Measurements from ENCODE around the gene EDA2R.

Gene EDA2R

GRCh38 chrX:66638591-66639500 lies at the start of gene EDA2R:
Gene EDA2R, minus strand, starts transcription at chrX:66639078. Its CDS starts 23,058 bp downstream, at chrX:66616020.
- no peak for FAIRE-seq

GRCh38 chrX:66684196-66684595 lies 45.3 kb upstream of the EDA2R start:
- no peak for FAIRE-seq

DNA sequence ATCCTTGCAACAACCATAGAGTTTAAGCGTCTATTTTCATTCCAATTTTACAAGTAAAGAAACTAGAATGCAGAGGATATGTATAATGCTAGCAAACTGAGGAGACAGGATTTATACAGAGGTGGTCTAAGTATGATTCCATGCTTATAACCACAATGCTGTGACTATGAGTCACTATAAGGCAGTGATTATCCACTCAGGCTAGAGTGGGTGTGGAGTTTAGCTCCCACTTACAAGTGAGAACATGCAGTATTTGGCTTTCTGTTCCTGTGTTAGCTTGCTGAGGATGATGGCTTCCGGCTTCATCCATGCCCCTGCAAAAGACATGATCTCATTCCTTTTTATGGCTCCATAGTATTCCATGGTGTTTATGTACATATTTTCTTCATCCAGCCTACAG lies 41.6 kb upstream of the EDA2R start:
- no peak for FAIRE-seq

- no peak for FAIRE-seq
Measured at GRCh38 chrX:66677430-66677829, 38.6 kb upstream of the EDA2R start.

DNA sequence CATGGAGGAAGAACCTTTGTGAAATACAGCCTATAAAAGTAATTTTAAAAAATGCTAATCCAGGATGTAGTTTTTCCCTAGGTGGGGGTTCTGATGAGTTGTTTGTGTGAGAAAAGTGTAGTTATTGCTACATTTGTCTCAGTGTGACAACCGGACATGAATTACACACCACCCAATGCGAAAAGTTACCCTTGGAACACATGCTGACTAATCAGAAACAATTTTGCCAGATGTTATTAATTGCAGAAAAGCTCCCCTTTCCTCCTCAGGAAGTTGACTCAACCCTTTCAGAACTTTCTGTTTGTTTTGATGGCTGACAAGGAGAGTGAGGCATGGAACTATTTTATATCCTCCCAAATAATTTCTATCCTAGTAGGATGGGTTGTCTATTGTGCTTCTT lies 38.1 kb upstream of the EDA2R start:
- no peak for FAIRE-seq

- no peak for FAIRE-seq
Measured at GRCh38 chrX:66676413-66676812, 37.5 kb upstream of the EDA2R start.

DNA sequence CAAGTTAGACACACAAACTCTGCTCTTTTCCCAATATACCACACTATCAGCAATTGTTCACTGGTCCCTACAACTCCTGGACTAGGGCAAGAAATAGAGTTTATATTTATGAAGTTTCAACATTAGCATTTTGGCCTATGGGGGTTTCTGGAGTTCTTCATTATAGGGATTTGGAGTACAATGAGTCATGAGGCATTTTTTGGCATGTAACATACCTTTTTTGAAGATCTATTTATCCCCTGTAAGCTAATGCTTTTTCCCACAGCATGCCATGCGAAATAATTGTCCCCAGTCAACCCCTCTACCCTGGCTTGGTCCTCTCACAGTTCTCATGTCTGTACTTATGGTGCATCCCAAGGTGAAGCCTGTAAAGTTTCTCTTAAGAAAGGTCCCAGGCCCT lies 36.7 kb upstream of the EDA2R start:
- FAIRE-seq: no peak

DNA sequence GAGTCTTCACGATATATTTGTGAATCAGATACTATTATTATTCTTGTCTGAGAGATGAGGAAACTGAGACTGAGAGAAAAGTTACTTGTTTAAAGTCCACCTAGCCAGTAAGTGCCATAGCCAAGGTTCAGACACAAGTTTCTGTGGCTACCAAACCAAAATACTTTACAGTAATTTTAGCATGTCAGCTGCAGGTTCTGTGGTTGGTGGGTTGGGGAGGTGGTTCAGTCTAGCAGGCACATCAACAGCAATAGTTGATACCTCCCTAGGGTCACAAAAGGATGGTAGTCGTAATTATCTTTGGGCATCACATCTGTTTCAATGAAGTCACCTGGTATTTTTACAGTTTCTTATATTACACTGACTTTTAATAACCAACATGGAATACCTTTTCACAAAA lies 35.6 kb upstream of the EDA2R start:
- FAIRE-seq: no peak

GRCh38 chrX:66672106-66672505 lies 33.2 kb upstream of the EDA2R start:
- no peak for FAIRE-seq

GRCh38 chrX:66654411-66654810 lies 15.5 kb upstream of the EDA2R start:
- no peak for FAIRE-seq

DNA sequence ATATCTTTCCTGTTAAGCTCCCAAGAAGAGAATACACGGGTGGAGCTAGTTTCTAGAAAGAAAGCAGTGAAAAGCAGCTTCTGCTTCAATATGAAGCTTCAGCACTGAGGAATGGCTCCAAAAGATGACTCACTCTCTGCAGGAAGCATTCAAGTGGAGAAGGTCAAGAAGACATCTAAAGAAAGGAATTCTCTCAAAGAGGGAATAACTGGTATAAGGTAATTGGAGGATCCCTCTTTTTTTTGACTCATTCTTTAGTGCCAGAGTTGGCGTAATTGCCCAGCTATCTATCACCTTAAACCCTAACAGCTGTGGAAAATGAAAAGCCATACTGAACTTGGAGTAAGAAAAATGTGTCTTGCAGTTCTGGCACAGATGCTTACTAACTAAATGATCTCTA lies 3.5 kb downstream of the EDA2R start:
- no peak for FAIRE-seq

GRCh38 chrX:66634272-66634671 lies 4.6 kb downstream of the EDA2R start:
- FAIRE-seq: no peak

- no peak for FAIRE-seq
Measured at GRCh38 chrX:66633541-66633940, 5.3 kb downstream of the EDA2R start.

GRCh38 chrX:66632981-66633380 lies 5.9 kb downstream of the EDA2R start:
- FAIRE-seq: no peak

DNA sequence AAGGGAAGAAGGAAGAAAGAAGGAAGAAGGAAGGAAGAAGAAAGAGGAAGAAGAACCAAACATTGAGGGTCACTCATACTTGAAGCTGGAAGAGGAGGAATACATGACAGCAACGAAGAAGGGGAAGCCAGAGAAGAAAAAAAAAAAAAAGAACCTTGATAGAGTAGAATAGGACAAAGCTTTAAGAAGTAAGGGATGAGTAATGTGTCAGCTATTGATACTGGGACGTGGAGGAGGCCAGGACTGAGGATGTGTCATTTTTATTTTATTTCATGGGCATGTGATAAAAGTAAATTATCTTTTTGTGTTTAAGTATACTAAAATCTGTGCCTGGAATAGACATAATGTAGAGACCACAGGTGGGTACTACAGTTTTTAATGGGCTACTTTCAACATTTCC lies 6.4 kb downstream of the EDA2R start:
- no peak for FAIRE-seq

DNA sequence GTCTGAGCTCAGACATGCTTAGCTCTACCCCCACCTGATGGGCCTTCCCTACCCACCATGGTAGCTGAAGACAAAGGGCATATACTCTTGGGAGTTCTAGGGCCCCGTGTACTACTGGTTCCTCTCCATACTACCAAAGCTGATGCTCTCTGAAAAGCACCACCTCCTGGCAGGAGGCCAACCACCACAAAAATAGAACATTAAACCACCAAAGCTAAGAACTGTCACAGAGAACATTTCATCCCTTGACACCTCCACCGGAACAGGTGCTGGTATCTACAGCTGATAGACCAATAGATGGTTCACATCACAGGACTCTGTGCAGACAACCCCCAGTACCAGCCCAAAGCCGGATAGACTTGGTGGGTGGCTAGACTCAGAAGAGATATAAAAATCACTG lies 13.4 kb downstream of the EDA2R start:
- no peak for FAIRE-seq

DNA sequence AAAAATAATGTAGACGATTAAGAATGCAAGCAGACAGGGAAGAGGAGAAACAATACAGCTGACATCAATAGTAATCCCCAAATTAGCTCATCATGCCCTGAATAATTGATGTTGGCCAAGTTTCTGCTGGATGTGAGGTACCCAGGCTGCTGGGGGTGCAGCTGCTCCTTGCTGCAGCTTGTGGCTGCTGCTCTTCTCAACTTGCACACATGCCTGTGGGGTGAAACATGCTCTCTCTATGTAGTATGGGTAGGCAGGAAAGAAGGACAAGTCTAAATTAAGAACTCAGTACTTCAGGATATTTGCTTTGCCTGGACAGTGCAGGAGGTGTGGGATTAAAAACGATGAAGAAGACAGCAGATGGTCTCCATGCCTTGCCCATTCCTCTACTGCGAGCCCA lies 16.7 kb downstream of the EDA2R start:
- FAIRE-seq: no peak

DNA sequence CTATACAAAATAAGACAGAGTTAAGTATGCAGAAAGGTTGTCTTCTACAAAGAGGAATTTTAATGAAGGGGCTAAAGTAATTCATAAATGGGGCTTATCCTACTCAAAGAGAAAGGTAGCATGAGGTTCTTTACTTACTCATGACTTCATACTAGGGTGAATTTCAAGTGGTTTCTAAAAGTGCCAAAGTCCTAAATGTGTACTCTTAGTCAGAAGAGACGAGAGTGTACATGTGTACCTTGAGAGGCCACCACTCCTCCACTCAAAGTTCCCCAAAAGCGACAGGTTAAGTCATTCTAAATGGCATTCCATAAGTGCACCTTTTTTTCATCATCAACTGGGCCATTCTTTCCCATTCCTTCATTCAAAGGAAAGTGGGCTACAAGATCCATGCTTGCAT lies 21.9 kb downstream of the EDA2R start:
- no peak for FAIRE-seq

DNA sequence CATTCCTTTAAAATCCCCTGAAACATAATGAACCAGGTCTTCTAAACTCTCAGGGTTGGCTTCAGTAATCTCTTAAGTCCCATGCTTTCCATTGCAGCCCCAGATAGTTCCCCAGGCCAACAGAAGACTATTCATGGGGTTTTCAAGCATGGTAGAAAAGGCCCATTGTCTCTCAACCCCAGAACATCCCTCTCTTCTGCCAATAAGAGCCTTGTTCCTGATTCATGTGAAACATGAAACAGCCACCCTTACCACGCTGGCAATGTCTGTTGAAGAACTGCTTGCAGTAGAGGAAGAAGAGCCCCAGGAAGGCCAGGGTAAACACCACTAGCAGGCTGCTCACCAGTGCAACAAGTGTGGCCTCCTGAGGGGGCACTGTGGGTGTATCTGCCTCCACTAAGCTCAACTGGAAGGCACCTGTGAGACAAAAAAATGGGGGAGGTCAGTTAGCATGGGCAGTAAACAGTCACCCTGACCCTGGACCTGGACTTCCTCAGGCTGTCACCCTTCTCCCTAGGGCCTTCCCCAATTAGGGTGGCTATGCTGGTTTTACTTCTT lies 36.4 kb downstream of the EDA2R start:
- FAIRE-seq: no peak

DNA sequence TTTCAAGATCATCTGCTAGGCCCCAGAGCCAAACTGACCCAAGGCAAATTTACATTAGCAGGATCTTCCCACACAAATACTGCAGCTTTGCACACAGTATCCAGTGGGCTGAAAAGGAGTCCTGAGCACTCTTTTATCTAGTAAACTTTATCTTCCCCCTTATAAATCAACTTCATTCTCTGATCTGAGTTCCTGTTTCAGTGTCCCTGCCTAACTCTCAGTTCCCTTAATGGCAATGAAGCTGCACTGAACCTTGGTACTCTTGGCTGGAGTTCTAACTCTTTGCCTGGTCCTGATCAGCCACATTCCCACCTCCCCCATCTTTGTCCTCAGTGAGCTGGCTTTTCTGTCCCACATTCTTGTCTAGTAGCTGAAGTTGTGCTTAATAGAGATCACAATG lies 37.4 kb downstream of the EDA2R start:
- no peak for FAIRE-seq

GRCh38 chrX:66579219-66579618 lies 59.7 kb downstream of the EDA2R start:
- FAIRE-seq: no peak

DNA sequence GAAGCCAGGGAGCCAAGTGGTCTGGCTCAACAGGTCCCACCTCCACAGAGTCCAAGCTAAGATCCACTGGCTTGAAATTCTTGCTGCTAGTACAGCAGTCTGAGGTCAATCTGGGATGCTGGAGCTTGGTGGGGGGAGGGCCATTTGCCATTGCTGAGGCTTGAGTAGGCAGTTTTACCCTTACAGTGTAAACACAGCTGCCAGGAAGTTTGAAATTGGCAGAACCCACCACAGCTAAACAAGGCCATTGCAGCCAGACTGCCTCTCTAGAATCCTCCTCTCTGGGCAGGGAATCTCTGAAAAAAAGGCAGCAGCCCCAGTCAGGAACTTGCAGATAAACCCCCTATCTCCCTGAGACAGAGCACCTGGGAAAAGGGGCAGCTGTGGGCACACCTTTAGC lies 84.9 kb downstream of the EDA2R start:
- no peak for FAIRE-seq

GRCh38 chrX:66547847-66548369 lies 91.0 kb downstream of the EDA2R start:
- FAIRE-seq: no peak

Data from islet of Langerhans (tissue), 1 donor.